Neural progenitor cell (in vitro differentiated cells): ENCODE results near the gene PCNX1. TPM values are rescaled to one million over a fixed set of nuclear protein-coding genes. Genes with fewer than 3 reads are reported as not detected.

Experiments
- DNase-seq: peaks from one replicate; pipeline ENCODE4 v3.0.0-alpha.2; 2016; ENCODE audit warnings: low spot score
- H2AFZ ChIP-seq: fragments of 200-600 bp; sonication (generic); replicated peaks from 2 replicates; pipeline ENCODE4 v1.6.1; 2016; ENCODE audit warnings: antibody characterized with exemption
- H3F3A ChIP-seq: fragments of 200-600 bp; sonication (generic); 2 replicates; pipeline ENCODE4 v1.6.1; 2016; ENCODE audit warnings: antibody characterized with exemption, low read depth
- H3K27ac ChIP-seq: fragments of 200-600 bp; sonication (generic); 2 replicates; pipeline ENCODE4 v1.5.1; 2016; ENCODE audit warnings: mild to moderate bottlenecking
- H3K27me3 ChIP-seq: fragments of 200-600 bp; sonication (generic); 2 replicates; pipeline ENCODE4 v1.6.1; 2016; ENCODE audit warnings: mild to moderate bottlenecking, moderate library complexity
- H3K36me3 ChIP-seq: fragments of 200-600 bp; sonication (generic); 2 replicates; pipeline ENCODE4 v1.5.1; 2016
- H3K4me1 ChIP-seq: fragments of 200-600 bp; sonication (generic); 2 replicates; pipeline ENCODE4 v1.6.1; 2016; ENCODE audit warnings: mixed run types
- H3K4me2 ChIP-seq: fragments of 200-600 bp; sonication (generic); 2 replicates; pipeline ENCODE4 v1.6.1; 2016
- H3K4me3 ChIP-seq: fragments of 200-600 bp; sonication (generic); 2 replicates; pipeline ENCODE4 v1.5.1; 2016
- H3K79me2 ChIP-seq: fragments of 200-600 bp; sonication (generic); 2 replicates; pipeline ENCODE4 v1.6.1; 2016; ENCODE audit warnings: low read depth
- H3K9ac ChIP-seq: fragments of 200-600 bp; sonication (generic); 2 replicates; pipeline ENCODE4 v1.6.1; 2016
- H3K9me3 ChIP-seq: fragments of 200-600 bp; sonication (generic); 2 replicates; pipeline ENCODE4 v1.5.1; 2016; ENCODE audit warnings: low read depth
- H4K20me1 ChIP-seq: fragments of 200-600 bp; sonication (generic); 2 replicates; pipeline ENCODE4 v1.6.1; 2016; ENCODE audit warnings: low read depth
- H3K27ac Mint-ChIP-seq: 3 replicates; pipeline ENCODE4 v1.8.0; 2021; ENCODE audit warnings: mixed read lengths
- H3K27me3 Mint-ChIP-seq: 2 replicates; pipeline ENCODE4 v1.8.0; 2022; ENCODE audit warnings: low read depth, mild to moderate bottlenecking, inconsistent platforms, moderate library complexity, mixed read lengths; ENCODE audit not compliant: insufficient read depth
- H3K36me3 Mint-ChIP-seq: 3 replicates; pipeline ENCODE4 v1.8.0; 2021; ENCODE audit warnings: mixed read lengths
- H3K4me1 Mint-ChIP-seq: 3 replicates; pipeline ENCODE4 v1.8.0; 2021; ENCODE audit warnings: mixed read lengths
- H3K4me3 Mint-ChIP-seq: 3 replicates; pipeline ENCODE4 v1.8.0; 2021; ENCODE audit warnings: mild to moderate bottlenecking, moderate library complexity, mixed read lengths
- H3K9me3 Mint-ChIP-seq: 3 replicates; pipeline ENCODE4 v1.8.0; 2020; ENCODE audit warnings: mixed read lengths
- EZH2 ChIP-seq: fragments of 200-600 bp; sonication (generic); IDR thresholded peaks from 2 replicates; pipeline ENCODE4 v1.6.1; 2017; ENCODE audit warnings: antibody characterized with exemption, mild to moderate bottlenecking, moderate library complexity
- EZH2phosphoT487 ChIP-seq: fragments of 200-600 bp; sonication (generic); IDR thresholded peaks from 2 replicates; pipeline ENCODE4 v1.6.1; 2017; ENCODE audit warnings: antibody characterized with exemption
- total RNA-seq: library from RNA; depleted of rRNA; stranded (reverse); fragments of >200 nt; gene quantifications from 2 replicates; pipeline ENCODE4 v1.2.3, GENCODE V29; 2015; ENCODE audit warnings: low replicate concordance
- TF ChIP-seq, protein P1 (sequence below): fragments of 200-600 bp; sonication (generic); IDR thresholded peaks from 2 replicates; pipeline ENCODE4 v1.5.1; 2017; ENCODE audit warnings: antibody characterized with exemption, mild to moderate bottlenecking

Gene PCNX1
- total RNA-seq, 1 donor from 2014 or later: 48.6 TPM

DNA sequence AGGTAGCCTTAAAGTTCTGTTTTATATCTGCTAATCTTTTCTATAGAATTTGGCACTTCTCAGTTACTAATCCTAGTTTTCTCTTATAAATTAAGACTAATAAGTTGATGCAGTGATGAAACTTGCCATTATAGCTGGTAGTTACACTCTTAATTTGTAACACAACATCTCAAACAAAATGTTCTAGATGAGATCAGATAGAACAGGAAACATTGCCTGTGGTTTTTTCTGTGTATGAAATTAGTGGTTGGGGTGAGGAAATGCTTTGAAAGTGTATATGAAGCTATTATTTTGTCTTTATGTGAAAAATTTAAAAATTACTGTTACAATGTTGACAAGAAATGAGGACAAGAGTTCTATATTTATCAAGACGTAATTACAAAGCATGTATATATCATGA is 91.9 kb downstream of the PCNX1 start:
- Mint-ChIP-seq H3K36me3 (peaks cover 10% of the 10 kb centered on the region), H3K27me3 (no peaks in the 10 kb centered on the region)
- H3K27me3 ChIP-seq: no peaks in the 10 kb centered on the region

DNA sequence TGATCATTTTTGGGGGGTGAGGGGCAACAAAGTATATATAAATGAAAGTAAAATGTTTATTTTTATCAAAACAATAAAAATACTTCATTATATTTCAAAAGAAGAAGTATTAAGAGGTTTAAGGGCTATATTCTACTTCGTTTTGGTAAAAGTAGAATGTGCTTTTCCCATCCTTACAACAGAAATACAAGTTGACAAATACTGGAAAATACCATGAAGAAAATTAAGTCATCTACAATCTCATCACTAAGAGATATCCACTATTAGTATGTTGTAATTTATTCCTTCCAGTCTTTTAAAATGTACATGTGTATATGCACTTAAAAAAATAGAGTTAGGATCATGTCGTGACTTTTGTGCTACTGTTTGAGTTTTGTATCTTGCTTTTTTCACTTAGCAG is 92.8 kb downstream of the PCNX1 start:
- Histone ChIP-seq H3K27me3 (no peaks in the 10 kb centered on the region), H3K9me3 (no peaks in the 10 kb centered on the region), H3F3A (no peaks in the 10 kb centered on the region), H4K20me1 (peaks cover 9% of the 10 kb centered on the region), H3K79me2 (peaks cover 7% of the 10 kb centered on the region), H3K36me3 (no peaks in the 10 kb centered on the region), H3K4me2 (no peak overlapping the region), H3K4me1 (no peaks in the 10 kb centered on the region), H3K27ac (no peak overlapping the region), H3K4me3 (no peak overlapping the region), H2AFZ (no peak overlapping the region), H3K9ac (no peak overlapping the region)
- no peak for DNase-seq
- H3K27ac Mint-ChIP-seq: no peak overlapping the region
- H3K4me1 Mint-ChIP-seq: no peaks in the 10 kb centered on the region
- no peaks in the 10 kb centered on the region for H3K27me3 Mint-ChIP-seq
- H3K36me3 Mint-ChIP-seq: peaks cover 15% of the 10 kb centered on the region
- TF ChIP-seq EZH2phosphoT487: no peak
- TF ChIP-seq EZH2: no peak
- TF ChIP-seq, protein P1, sequence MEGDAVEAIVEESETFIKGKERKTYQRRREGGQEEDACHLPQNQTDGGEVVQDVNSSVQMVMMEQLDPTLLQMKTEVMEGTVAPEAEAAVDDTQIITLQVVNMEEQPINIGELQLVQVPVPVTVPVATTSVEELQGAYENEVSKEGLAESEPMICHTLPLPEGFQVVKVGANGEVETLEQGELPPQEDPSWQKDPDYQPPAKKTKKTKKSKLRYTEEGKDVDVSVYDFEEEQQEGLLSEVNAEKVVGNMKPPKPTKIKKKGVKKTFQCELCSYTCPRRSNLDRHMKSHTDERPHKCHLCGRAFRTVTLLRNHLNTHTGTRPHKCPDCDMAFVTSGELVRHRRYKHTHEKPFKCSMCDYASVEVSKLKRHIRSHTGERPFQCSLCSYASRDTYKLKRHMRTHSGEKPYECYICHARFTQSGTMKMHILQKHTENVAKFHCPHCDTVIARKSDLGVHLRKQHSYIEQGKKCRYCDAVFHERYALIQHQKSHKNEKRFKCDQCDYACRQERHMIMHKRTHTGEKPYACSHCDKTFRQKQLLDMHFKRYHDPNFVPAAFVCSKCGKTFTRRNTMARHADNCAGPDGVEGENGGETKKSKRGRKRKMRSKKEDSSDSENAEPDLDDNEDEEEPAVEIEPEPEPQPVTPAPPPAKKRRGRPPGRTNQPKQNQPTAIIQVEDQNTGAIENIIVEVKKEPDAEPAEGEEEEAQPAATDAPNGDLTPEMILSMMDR: no peak
- H3K4me3 Mint-ChIP-seq: no peak overlapping the region
- no peaks in the 10 kb centered on the region for H3K9me3 Mint-ChIP-seq

More for the DNA sequence above, 91.9 kb downstream of the PCNX1 start:
- Histone ChIP-seq H2AFZ (no peak overlapping the region), H3K4me1 (no peaks in the 10 kb centered on the region), H3K9ac (no peak overlapping the region), H3K4me3 (no peak overlapping the region), H3F3A (no peaks in the 10 kb centered on the region), H4K20me1 (peaks cover 9% of the 10 kb centered on the region), H3K27ac (no peak overlapping the region), H3K9me3 (no peaks in the 10 kb centered on the region), H3K4me2 (no peak overlapping the region), H3K79me2 (peaks cover 6% of the 10 kb centered on the region), H3K36me3 (no peaks in the 10 kb centered on the region)
- TF ChIP-seq EZH2 (no peak), EZH2phosphoT487 (no peak)
- TF ChIP-seq, protein P1: no peak
- H3K27ac Mint-ChIP-seq: no peak overlapping the region
- no peaks in the 10 kb centered on the region for H3K9me3 Mint-ChIP-seq
- DNase-seq: no peak
- H3K4me1 Mint-ChIP-seq: no peaks in the 10 kb centered on the region
- H3K4me3 Mint-ChIP-seq: no peak overlapping the region

DNA sequence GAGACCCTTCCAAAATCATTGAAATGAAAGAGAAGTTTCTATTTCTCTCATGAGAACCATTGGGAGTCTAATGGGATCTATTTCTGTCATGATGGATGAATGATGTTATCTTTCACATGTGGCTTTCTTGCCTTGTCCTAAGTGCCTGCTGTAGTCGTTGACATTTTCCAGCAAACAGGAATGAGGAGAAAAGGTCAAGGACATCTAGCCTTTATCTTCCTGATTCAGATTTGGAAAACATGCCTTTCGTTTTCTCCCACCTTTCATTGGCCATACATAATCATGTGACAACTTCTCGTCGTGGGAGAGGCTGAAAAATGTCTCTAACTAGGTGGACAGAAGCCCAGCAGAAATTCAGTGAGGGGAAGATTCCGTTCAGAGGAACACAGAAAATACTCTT is 94.5 kb downstream of the PCNX1 start:
- Histone ChIP-seq H3K4me1 (no peaks in the 10 kb centered on the region), H2AFZ (no peak overlapping the region), H3K79me2 (peaks cover 7% of the 10 kb centered on the region), H3K27me3 (no peaks in the 10 kb centered on the region), H3K36me3 (no peaks in the 10 kb centered on the region), H3K27ac (no peak overlapping the region), H4K20me1 (peaks cover 9% of the 10 kb centered on the region), H3F3A (no peaks in the 10 kb centered on the region), H3K9me3 (no peaks in the 10 kb centered on the region), H3K4me2 (no peak overlapping the region), H3K9ac (no peak overlapping the region), H3K4me3 (no peak overlapping the region)
- H3K9me3 Mint-ChIP-seq: no peaks in the 10 kb centered on the region
- no peak for TF ChIP-seq EZH2
- TF ChIP-seq, protein P1: no peak
- no peak for TF ChIP-seq EZH2phosphoT487
- H3K27me3 Mint-ChIP-seq: no peaks in the 10 kb centered on the region
- H3K4me1 Mint-ChIP-seq: no peaks in the 10 kb centered on the region
- H3K27ac Mint-ChIP-seq: no peak overlapping the region
- DNase-seq: no peak
- peaks cover 11% of the 10 kb centered on the region for H3K36me3 Mint-ChIP-seq
- no peak overlapping the region for H3K4me3 Mint-ChIP-seq
